NCI-H460 (cell line): ENCODE data around the gene MIB1. TPM values are rescaled to one million over a fixed set of nuclear protein-coding genes. Genes with fewer than 3 reads are reported as not detected.
"Not testable (repeated sequence)": the region's sequence is repeated elsewhere in the genome, so short reads cannot be mapped to it uniquely, and the experiment has no call there.

Experiments used
- DNase-seq: peaks from one replicate; pipeline ENCODE4 v3.0.0-alpha.2; 2016; ENCODE audit warnings: low read depth; ENCODE audit errors: extremely low read depth
- polyA plus RNA-seq: library from polyadenylated mRNA; depleted of rRNA; stranded (reverse); fragments of >200 nt; gene quantifications from 2 replicates; pipeline ENCODE4 v1.2.3, GENCODE V29; 2014; cell fraction: nucleus; rRNA removed
- total RNA-seq: library from RNA; depleted of rRNA; stranded (reverse); fragments of >200 nt; shearing (Covaris generic); gene quantifications from 2 replicates; pipeline ENCODE4 v1.2.3, GENCODE V29; 2014; rRNA removed

MIB1 gene
- total RNA-seq: 37.7 and 42.0 TPM in 2 replicates
- 17.1 and 28.9 TPM in 2 replicates for polyA plus RNA-seq

- peak; percentile 93 for DNase-seq
Observed at GRCh38 chr18:21740538-21741311, at the start of gene MIB1. Gene MIB1 (plus strand): TSS chr18:21740792. CDS start chr18:21741584, 792 bp downstream.

- no peak for DNase-seq
Observed at GRCh38 chr18:21693322-21693721, 47.3 kb upstream of the MIB1 start.

- DNase-seq: no peak
Observed at GRCh38 chr18:21700528-21701075, 40.0 kb upstream of the MIB1 start.

- no peak for DNase-seq
Observed at GRCh38 chr18:21701621-21702020, 39.0 kb upstream of the MIB1 start.

GRCh38 chr18:21702602-21703001, 38.0 kb upstream of the MIB1 start:
- no peak for DNase-seq

- no peak for DNase-seq
Observed at GRCh38 chr18:21703241-21703820, 37.3 kb upstream of the MIB1 start.

- DNase-seq: peak; percentile 82
Observed at GRCh38 chr18:21704603-21705364, 35.8 kb upstream of the MIB1 start, which contains the start of gene ABHD3. Gene ABHD3 (minus strand): TSS chr18:21704774. CDS start chr18:21704665, 109 bp downstream.

- no peak for DNase-seq
Observed at GRCh38 chr18:21706386-21706865, 34.2 kb upstream of the MIB1 start.

- DNase-seq: not testable (repeated sequence)
Observed at GRCh38 chr18:21707130-21707529, 33.5 kb upstream of the MIB1 start.

GRCh38 chr18:21714474-21714873, 26.1 kb upstream of the MIB1 start:
- no peak for DNase-seq

GRCh38 chr18:21722687-21723086, 17.9 kb upstream of the MIB1 start:
- DNase-seq: no peak

- DNase-seq: no peak
Observed at GRCh38 chr18:21725201-21725600, 15.4 kb upstream of the MIB1 start.

- DNase-seq: no peak
Observed at GRCh38 chr18:21727702-21728101, 12.9 kb upstream of the MIB1 start.

GRCh38 chr18:21733011-21733410, 7.6 kb upstream of the MIB1 start:
- DNase-seq: no peak

GRCh38 chr18:21735452-21736015, 5.1 kb upstream of the MIB1 start:
- peak; percentile 82 for DNase-seq

GRCh38 chr18:21736926-21737325, 3.7 kb upstream of the MIB1 start:
- not testable (repeated sequence) for DNase-seq

- no peak for DNase-seq
Observed at GRCh38 chr18:21739604-21740537, 721 bp upstream of the MIB1 start.

- no peak for DNase-seq
Observed at GRCh38 chr18:21741312-21741561, 645 bp downstream of the MIB1 start.

- no peak for DNase-seq
Observed at GRCh38 chr18:21741562-21742314, 1.1 kb downstream of the MIB1 start.
